Mucosa of descending colon (tissue), 3 donors: ENCODE results near the gene GPR55. TPM values are rescaled to one million over a fixed set of nuclear protein-coding genes. Genes with fewer than 3 reads are reported as not detected.

Source experiments
- ATAC-seq: fragments of 200-7000 bp; cut with Tn5 transposase; one replicate; pipeline ENCODE4 v1.9.1; 2020; ENCODE audit warnings: mild to moderate bottlenecking, moderate library complexity
- DNase-seq, 3 donors: peaks; one replicate each; pipeline ENCODE4 v3.0.0-alpha.2; 2020
- H3K36me3 ChIP-seq: fragments of 200-600 bp; one replicate; pipeline ENCODE4 v1.8.0; 2021; ENCODE audit warnings: low read depth, mild to moderate bottlenecking
- H3K4me1 ChIP-seq: fragments of 200-600 bp; one replicate; pipeline ENCODE4 v1.8.0; 2021; ENCODE audit warnings: low read depth, mild to moderate bottlenecking
- H3K4me3 ChIP-seq: fragments of 200-600 bp; one replicate; pipeline ENCODE4 v1.8.0; 2021; ENCODE audit warnings: mild to moderate bottlenecking
- H3K9me3 ChIP-seq: fragments of 200-600 bp; one replicate; pipeline ENCODE4 v1.8.0; 2021; ENCODE audit warnings: mild to moderate bottlenecking
- intact Hi-C, 2 donors: fragments of 100-400 bp; cut with DNase I in 1 of 2; cut with micrococcal nuclease in 1 of 2; formaldehyde crosslinking; loops; one replicate each; pipeline versions ENCODE4 v1.11.0 to v1.11.1; 2022; cut with DNase I, micrococcal nuclease
- total RNA-seq, 3 donors: library from RNA; stranded (reverse); fragmentation: NEBNext Ultra II Directional in 2 of 3; extraction: Animal tissue kit (Norgen Biotek cat#: 25700) in 2 of 3; gene quantifications; one replicate each; pipeline versions ENCODE4 v1.2.1 to v1.2.4, GENCODE V29; 2021 to 2023
- TF ChIP-seq, protein P1 (sequence below): fragments of 200-600 bp; IDR thresholded peaks from one replicate; pipeline ENCODE4 v1.8.0; 2022; ENCODE audit warnings: antibody characterized with exemption, mild to moderate bottlenecking
- donor health status: DM: no; HTN: no; CAD: no; lungs with moderate emphysema.
- donor health status: DM: no; HTN: no; CAD: no.
- donor health status: DM: no; HTN: yes; CAD: no.

The GPR55 gene
- total RNA-seq, 3 donors from 2014 or later: 0.99 to 1.1 (median 1.1) TPM

DNA sequence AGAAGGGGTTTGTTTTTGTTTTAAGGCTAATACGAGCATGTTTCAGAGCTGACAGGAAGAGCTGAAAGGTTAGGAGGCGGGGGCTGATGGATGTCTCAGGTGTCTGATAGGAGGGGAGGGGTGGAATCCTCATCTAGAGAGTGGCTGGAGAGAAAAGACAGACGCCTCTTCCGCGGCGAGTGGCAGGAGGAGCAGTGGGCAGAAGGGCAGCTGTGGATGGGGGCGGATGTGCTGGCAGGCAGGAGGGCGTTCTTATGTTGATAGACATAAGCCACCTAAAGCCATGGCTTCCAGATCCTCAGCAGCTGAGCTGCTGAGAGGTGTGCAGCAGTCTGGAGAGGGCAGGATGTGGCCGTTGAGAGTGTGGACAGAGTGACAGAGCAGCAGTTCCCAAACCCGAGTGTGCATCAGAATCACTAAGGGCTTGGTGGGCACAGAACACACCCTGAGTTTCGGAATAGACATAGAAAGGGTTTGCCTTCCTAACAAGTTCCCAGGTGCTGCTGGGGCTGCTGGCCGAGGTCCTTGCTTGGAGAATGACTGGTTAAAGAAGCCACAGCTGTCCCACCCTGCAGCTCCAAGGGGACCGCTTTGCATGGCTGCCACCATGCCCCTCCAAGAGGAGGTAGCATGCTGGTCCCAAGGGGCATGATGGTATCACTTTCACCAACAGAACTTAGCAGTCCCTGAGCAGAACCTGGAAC lies 63.3 kb downstream of the GPR55 start:
- Histone ChIP-seq H3K36me3 (no peaks in the 10 kb centered on the region), H3K4me1 (peaks cover 12% of the 10 kb centered on the region), H3K4me3 (no peak overlapping the region), H3K9me3 (no peaks in the 10 kb centered on the region)
- no peak for ATAC-seq
- TF ChIP-seq, protein P1, sequence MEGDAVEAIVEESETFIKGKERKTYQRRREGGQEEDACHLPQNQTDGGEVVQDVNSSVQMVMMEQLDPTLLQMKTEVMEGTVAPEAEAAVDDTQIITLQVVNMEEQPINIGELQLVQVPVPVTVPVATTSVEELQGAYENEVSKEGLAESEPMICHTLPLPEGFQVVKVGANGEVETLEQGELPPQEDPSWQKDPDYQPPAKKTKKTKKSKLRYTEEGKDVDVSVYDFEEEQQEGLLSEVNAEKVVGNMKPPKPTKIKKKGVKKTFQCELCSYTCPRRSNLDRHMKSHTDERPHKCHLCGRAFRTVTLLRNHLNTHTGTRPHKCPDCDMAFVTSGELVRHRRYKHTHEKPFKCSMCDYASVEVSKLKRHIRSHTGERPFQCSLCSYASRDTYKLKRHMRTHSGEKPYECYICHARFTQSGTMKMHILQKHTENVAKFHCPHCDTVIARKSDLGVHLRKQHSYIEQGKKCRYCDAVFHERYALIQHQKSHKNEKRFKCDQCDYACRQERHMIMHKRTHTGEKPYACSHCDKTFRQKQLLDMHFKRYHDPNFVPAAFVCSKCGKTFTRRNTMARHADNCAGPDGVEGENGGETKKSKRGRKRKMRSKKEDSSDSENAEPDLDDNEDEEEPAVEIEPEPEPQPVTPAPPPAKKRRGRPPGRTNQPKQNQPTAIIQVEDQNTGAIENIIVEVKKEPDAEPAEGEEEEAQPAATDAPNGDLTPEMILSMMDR: no peak
- no peak for DNase-seq
- intact Hi-C loops: no loop called here

Other genes with a start within 250 kb of the GPR55 start
- 100 to 1,000 TPM; 112 to 155 (median 115) TPM for gene CAB39, start 212.4 kb downstream of the GPR55 start, total RNA-seq
- gene ITM2C, start 60.3 kb downstream of the GPR55 start, total RNA-seq: 1,000 to 10,000 TPM; 1,048 to 2,192 (median 2,113) TPM
- not detected for gene SPATA3, start 70.9 kb upstream of the GPR55 start, total RNA-seq
- gene C2orf72, start 112.3 kb upstream of the GPR55 start, total RNA-seq: 10 to 100 TPM; 13.7 to 67.6 (median 32.6) TPM
- gene PSMD1, start 131.6 kb upstream of the GPR55 start, total RNA-seq: 10 to 100 TPM; 68.1 to 90.4 (median 76.6) TPM
- gene HTR2B, start 199.8 kb upstream of the GPR55 start, total RNA-seq: 1 to 10 TPM in 1 of 3 donors, under 1 TPM in 2; 0.17 to 4.1 (median 0.22) TPM